ENCODE results near the gene FRYL. TPM values are rescaled to one million over a fixed set of nuclear protein-coding genes. Genes with fewer than 3 reads are reported as not detected.
A peak's percentile ranks its signal among the peaks of the same experiment; 100 is the strongest.
"Not testable (repeated sequence)": the region's sequence is repeated elsewhere in the genome, so short reads cannot be mapped to it uniquely, and the experiment has no call there.

Gene FRYL
- total and polyA plus RNA-seq, 12 donors, result 16.5 to 64.4 (median 41.1) TPM

- Histone ChIP-seq H3K4me1 (replicated peaks in 1 of 2) (peaks cover 10 to 39% of the 10 kb centered on the region in 2 donors), H3K36me3 (replicated peaks in 1 of 2) (no peaks in the 10 kb centered on the region), H3K9me3 (replicated peaks in 1 of 3) (no peaks in the 10 kb centered on the region), H3K4me3 (no peak overlapping the region), H3K27me3 (no peaks in the 10 kb centered on the region), H3K27ac (peak overlapping the region in 1 of 5 donors; percentile 35)
- WGBS, 4 donors, result 79 to 82% (median 81%) methylated on average over 7 of the region's 7 CpGs
- intact Hi-C loops (cut with DNase I), result no loop called here
- DNase-seq, result peak in 1 of 7 donors; percentile 35
- TF ChIP-seq POLR2A (IDR thresholded peaks at IDR 0.05) (no peak), CTCF (IDR thresholded peaks at IDR 0.05) (no peak)
Measured at GRCh38 chr4:48725414-48725813, 54.7 kb downstream of the FRYL start.

GRCh38 chr4:48722509-48723446 lies 57.3 kb downstream of the FRYL start:
- intact Hi-C loops (cut with DNase I), result no loop called here
- WGBS, 4 donors, result 58 to 69% (median 65%) methylated on average over 5 of the region's 5 CpGs
- Histone ChIP-seq H3K4me3 (no peak overlapping the region), H3K36me3 (replicated peaks in 1 of 2) (no peaks in the 10 kb centered on the region), H3K27ac (no peak overlapping the region), H3K9me3 (replicated peaks in 1 of 3) (no peaks in the 10 kb centered on the region), H3K4me1 (replicated peaks in 1 of 2) (peaks cover 10 to 39% of the 10 kb centered on the region in 2 donors), H3K27me3 (no peaks in the 10 kb centered on the region)
- no peak for TF ChIP-seq CTCF (IDR thresholded peaks at IDR 0.05)
- peak in 1 of 7 donors; percentile 39 for DNase-seq

- H3K36me3 ChIP-seq (replicated peaks in 1 of 2), result no peaks in the 10 kb centered on the region
- H3K4me1 ChIP-seq (replicated peaks in 1 of 2), result peaks cover under 1 to 22% of the 10 kb centered on the region in 2 donors
- no peak for DNase-seq
- no peak overlapping the region for H3K27ac ChIP-seq
- intact Hi-C loops (cut with DNase I), result no loop called here
- no peaks in the 10 kb centered on the region for H3K9me3 ChIP-seq (replicated peaks in 1 of 3)
- H3K4me3 ChIP-seq, result no peak overlapping the region
- no peaks in the 10 kb centered on the region for H3K27me3 ChIP-seq
- WGBS, 4 donors, result 98 to 100% (median 99%) methylated on average over 2 of the region's 2 CpGs
- TF ChIP-seq CTCF (IDR thresholded peaks at IDR 0.05), result no peak
Measured at GRCh38 chr4:48720459-48720858, 59.6 kb downstream of the FRYL start.

- TF ChIP-seq CTCF (IDR thresholded peaks at IDR 0.05) (no peak), POLR2A (IDR thresholded peaks at IDR 0.05) (no peak)
- no peaks in the 10 kb centered on the region for H3K36me3 ChIP-seq (replicated peaks in 1 of 2)
- DNase-seq, result no peak
- 89 to 94% (median 91%) methylated on average over 5 of the region's 5 CpGs for WGBS, 4 donors
- H3K27ac ChIP-seq, result no peak overlapping the region
- no peak overlapping the region for H3K4me3 ChIP-seq
- H3K27me3 ChIP-seq, result no peaks in the 10 kb centered on the region
- peaks cover 0 to 16% of the 10 kb centered on the region in 2 donors for H3K4me1 ChIP-seq (replicated peaks in 1 of 2)
- H3K9me3 ChIP-seq (replicated peaks in 1 of 3), result no peaks in the 10 kb centered on the region
- intact Hi-C loops (cut with DNase I), result no loop called here
Measured at GRCh38 chr4:48718818-48719465, 61.1 kb downstream of the FRYL start.

- DNase-seq; H3K9me3 ChIP-seq (replicated peaks in 1 of 3); H3K27ac ChIP-seq; intact Hi-C loops (cut with DNase I); H3K27me3 ChIP-seq; H3K4me1 ChIP-seq (replicated peaks in 1 of 2); H3K36me3 ChIP-seq (replicated peaks in 1 of 2); H3K4me3 ChIP-seq: not testable (repeated sequence)
- WGBS, 4 donors, result 95 to 97% (median 95%) methylated on average over 4 to 5 of the region's 5 CpGs
Measured at GRCh38 chr4:48716285-48716684, 63.8 kb downstream of the FRYL start.

All from adrenal gland (tissue), 12 donors.